HUES6 (cell line): ENCODE measurements around the gene ALG1.
A peak's percentile ranks its signal among the peaks of the same experiment; 100 is the strongest.
"Not testable (repeated sequence)": the region's sequence is repeated elsewhere in the genome, so short reads cannot be mapped to it uniquely, and the experiment has no call there.

ENCODE experiments used
- H3K27ac ChIP-seq: 2 replicates; pipeline ENCODE4 v1.7.0; 2013; ENCODE audit warnings: low read depth, mild to moderate bottlenecking, low read length, inconsistent platforms
- H3K27me3 ChIP-seq: 2 replicates; pipeline ENCODE4 v1.6.1; 2013; ENCODE audit warnings: low read length; ENCODE audit not compliant: control insufficient read depth, insufficient read depth
- H3K36me3 ChIP-seq: 2 replicates; pipeline ENCODE4 v1.6.1; 2013; ENCODE audit warnings: low read length; ENCODE audit not compliant: control insufficient read depth, insufficient read depth
- H3K4me1 ChIP-seq: 2 replicates; pipeline ENCODE4 v1.6.1; 2013; ENCODE audit warnings: low read length; ENCODE audit not compliant: control insufficient read depth, insufficient read depth
- H3K4me3 ChIP-seq: 2 replicates; pipeline ENCODE4 v1.5.1; 2013; ENCODE audit warnings: low read depth, low read length
- H3K9ac ChIP-seq: one replicate; pipeline ENCODE4 v1.6.1; 2013; ENCODE audit warnings: mild to moderate bottlenecking, low read length
- H3K9me3 ChIP-seq: 2 replicates; pipeline ENCODE4 v1.6.1; 2013; ENCODE audit warnings: low read depth, low read length; ENCODE audit not compliant: control insufficient read depth, insufficient read depth

ALG1 gene

DNA sequence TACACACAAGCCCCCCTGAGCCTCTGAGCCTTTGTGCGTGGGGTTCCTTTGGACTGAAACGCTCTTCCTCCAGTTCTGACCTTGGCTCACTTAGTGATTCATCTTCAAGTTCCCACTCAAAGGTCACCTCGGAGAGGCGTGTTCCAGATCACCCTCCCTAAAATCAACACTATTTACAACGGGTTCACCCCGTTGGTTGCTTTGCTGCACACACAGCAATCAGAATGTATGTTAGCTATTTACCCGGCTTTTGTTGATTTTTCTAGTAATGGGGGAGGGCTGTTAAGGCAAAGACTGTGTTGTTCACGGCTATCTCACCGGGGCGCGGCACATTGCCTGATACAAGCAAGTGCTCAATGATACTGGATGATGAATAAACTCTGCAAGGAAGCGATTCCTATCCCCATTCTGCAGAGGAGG lies 38.9 kb upstream of the ALG1 start:
- Histone ChIP-seq H3K9ac (peak overlapping the region; percentile 81), H3K9me3 (no peaks in the 10 kb centered on the region), H3K27me3 (peaks cover 9% of the 10 kb centered on the region), H3K4me3 (peak overlapping the region; percentile 96), H3K27ac (no peak overlapping the region), H3K4me1 (peaks cover 20% of the 10 kb centered on the region), H3K36me3 (no peaks in the 10 kb centered on the region)

DNA sequence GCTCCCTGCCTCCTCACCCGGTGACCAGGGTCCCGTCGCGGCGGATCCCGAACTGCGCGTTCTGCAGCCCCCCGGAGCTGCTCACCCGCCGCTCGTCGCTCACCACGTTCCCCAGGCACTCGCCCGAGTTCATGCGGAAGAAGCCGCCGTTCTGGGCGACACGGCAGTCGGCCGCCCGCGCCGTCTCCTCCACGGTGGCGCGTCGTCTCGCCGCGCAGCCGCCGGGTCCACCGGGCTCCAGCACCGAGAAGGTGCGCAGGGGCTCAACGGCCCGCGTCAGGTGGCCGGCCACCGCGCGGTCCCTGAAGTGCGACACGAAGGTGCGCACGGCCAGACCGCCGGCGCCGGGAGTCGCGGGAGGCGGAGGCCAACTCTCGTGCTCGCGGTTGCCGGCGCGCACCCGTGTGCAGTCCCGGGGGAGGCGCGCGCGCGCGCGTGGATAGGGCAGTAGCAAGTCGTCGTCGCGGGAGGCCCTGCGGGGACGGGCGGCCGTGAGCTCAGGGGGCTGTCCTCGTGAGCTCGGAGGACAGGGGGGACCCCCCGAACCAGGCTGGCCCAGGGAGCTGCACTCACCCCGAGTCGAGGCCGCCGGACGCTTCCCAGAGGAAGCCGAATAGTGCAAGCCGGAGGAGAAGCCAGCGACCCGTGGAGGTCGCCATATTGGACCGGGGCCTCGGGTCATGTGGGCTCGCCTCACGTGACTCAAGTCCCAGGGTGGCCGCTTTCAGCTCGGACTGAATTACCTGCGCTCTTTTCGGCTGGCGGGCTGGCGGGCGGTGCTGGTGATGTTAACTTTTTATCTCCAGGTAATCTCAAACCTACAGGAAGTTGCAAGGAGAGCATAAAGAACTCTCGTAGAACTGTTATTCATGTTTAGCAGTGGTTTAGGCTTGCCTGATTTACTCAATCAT lies 38.1 kb upstream of the ALG1 start, which contains the start of gene NAGPA:
Gene NAGPA (minus strand): TSS at position 680 of the 911 bp plus-strand sequence. CDS start 21 bp downstream, at position 659.
- Histone ChIP-seq H3K36me3 (no peaks in the 10 kb centered on the region), H3K27me3 (peaks cover 9% of the 10 kb centered on the region), H3K9me3 (no peaks in the 10 kb centered on the region), H3K9ac (peak within 1 kb of the TSS; percentile 81), H3K4me1 (peaks cover 20% of the 10 kb centered on the region), H3K27ac (no peak within 1 kb of the TSS), H3K4me3 (peak within 1 kb of the TSS; percentile 96)

DNA sequence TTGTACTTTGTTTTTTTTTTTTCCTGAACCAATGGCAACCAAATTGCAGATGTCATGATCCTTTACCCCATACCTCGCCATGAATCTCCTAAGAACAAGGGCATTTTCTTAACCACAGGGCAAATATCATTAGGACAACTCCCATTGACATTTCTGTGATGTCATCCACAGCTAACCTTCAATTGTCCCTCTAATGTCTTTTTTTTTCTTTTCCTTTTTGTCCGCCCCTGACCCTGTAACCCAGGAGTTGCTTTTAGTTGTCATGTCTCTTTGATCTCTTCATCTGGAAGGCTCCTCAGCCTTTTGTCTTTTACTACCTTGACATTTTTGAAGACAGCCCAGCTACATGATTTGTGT lies 37.5 kb upstream of the ALG1 start:
- Histone ChIP-seq H3K27ac (no peak overlapping the region), H3K36me3 (no peaks in the 10 kb centered on the region), H3K4me1 (peaks cover 20% of the 10 kb centered on the region), H3K4me3 (peak overlapping the region; percentile 96), H3K9ac (peak overlapping the region; percentile 27), H3K9me3 (no peaks in the 10 kb centered on the region), H3K27me3 (peaks cover 9% of the 10 kb centered on the region)

DNA sequence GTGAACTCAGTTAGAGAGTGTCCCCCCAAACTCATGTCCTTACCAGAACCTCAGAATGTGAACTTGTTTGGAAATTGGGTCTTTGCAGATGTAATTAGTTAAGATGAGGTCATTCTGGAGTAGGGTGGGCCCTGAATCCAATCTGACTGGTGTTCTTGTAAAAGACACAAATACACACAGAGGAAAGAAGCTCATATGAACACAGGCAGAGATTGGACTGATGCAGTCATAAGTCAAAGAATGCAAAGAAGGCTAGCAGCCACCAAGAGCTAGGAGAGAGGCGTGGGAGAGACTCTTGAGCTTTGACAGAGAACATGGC lies 35.8 kb upstream of the ALG1 start:
- no peak overlapping the region for H3K27ac ChIP-seq
- H3K4me3 ChIP-seq: no peak overlapping the region
- H3K27me3 ChIP-seq: peaks cover 9% of the 10 kb centered on the region
- no peaks in the 10 kb centered on the region for H3K9me3 ChIP-seq
- H3K9ac ChIP-seq: no peak overlapping the region
- H3K36me3 ChIP-seq: no peaks in the 10 kb centered on the region
- H3K4me1 ChIP-seq: peaks cover 20% of the 10 kb centered on the region

DNA sequence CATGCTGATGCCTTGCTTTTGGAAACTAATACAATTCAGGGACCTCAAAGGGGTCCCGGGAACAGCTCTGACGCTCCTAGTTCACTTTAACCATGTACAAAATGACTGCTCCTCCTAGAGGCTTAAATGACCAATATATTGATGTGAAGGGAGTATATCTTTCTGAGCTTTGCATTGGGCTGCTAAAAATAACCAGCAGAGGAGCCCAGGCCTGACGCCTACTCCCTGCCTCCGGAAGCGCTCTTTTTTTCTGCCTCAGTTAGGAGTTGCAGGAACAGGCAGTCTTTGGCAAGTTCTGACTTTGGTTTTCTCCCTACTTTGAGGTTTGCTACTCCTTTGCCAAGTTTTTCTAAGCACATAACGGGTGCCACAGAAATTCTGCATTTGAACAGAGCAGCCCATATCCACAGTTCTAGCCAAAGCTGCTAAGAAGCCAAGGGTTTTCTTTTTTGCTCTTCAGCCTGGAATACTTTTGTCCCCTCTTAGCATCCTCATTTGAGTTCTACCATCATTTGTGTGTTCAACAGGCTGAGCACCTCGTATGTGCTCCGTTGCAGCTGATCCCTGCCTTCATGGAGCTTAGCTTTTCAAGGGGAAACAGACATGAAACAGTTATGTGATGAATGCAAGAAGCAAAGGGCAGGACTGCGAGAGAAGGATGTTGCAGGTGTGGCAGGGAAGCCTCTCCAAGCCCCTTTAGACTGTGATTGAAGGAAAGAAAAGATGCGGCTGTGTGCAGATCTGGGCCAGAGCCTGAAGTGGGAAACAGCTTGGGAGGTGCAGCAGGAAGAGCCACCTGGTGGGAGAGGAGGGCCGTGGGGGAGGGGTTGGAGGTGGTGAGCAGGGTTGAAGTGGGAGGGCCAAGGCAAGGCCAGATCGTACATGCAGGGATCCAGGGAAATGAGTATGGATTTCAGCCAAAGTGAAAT lies 35.2 kb upstream of the ALG1 start:
- H3K9me3 ChIP-seq: no peaks in the 10 kb centered on the region
- peaks cover 20% of the 10 kb centered on the region for H3K4me1 ChIP-seq
- H3K27ac ChIP-seq: no peak overlapping the region; the same call in 1 of the 2 replicates
- H3K9ac ChIP-seq: no peak overlapping the region
- H3K27me3 ChIP-seq: peaks cover 9% of the 10 kb centered on the region
- H3K36me3 ChIP-seq: no peaks in the 10 kb centered on the region
- peak overlapping the region; percentile 26; the same call in 1 of the 2 replicates for H3K4me3 ChIP-seq

DNA sequence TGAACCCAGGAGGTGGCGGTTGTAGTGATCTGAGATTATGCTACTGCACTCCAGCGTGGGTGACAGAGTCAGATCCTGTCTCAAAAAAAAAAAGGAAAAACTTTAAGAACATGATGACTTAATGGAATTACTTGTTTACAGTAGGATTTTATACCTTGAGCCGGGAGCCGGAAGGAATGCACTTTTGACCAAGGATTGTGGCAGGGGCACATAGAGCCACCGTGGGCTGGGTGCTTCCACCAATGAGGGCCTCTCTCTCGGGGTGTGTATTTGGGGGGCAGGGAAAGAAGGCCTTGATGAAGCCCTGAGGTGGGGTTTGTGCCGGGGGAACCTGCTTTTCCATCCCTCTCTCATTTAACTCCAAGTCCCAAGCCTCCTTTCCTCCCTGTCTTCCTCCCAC lies 31.2 kb upstream of the ALG1 start:
- Histone ChIP-seq H3K9ac (no peak overlapping the region), H3K27ac (no peak overlapping the region), H3K4me3 (no peak overlapping the region), H3K4me1 (peaks cover 16% of the 10 kb centered on the region), H3K9me3 (no peaks in the 10 kb centered on the region), H3K36me3 (no peaks in the 10 kb centered on the region), H3K27me3 (no peaks in the 10 kb centered on the region)

DNA sequence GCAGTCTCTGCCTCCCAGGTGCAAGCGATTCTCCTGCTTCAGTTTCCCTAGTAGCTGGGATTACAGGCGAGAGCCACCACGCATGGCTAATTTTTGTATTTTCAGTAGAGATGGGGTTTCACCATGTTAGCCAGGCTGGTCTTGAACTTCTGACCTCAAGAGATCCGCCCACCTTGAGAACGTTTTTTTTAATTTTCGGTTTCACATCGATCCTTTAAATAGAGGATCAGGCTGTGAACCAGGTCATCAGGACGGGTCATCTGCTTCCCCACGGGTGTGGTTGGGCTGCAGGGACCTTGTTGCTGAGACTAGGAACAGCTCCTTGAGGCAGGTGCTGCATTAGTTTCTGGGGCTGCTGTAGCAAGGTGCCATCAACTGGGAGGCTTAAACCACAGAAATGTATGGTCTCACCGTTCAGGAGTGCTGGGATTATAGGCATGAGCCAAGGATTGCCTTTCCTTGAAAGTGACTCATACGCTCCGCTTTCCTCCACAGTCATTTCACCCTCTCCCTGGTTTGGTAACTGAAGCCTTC lies 30.0 kb upstream of the ALG1 start:
- no peaks in the 10 kb centered on the region for H3K9me3 ChIP-seq

DNA sequence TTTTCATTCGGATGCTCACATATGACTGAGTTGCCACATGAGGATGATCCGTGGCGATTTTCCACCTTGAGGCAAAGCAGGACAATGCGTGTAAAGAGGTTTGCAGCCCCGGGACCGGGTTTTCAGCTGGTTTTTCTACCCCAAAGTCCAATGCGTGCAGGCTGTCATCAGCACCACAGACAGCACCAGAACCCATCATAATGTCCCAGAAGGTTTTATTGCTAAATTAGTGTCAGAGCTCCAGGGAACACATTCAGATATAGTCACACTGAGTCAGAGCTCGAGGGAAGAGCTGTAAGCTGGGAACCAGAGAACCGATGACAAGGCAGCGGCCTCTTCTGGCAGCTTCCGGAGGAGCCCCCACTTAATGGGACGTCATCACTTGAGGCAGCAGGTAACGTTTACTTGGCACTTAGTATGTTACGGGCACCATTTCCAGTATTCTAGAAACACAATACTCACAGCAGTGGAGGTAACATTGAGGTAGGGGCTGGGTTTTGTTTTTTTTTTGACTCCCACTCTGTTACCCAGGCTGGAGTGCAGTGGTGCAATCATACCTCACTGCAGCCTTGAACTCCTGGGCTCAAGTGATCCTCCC lies 29.0 kb upstream of the ALG1 start:
- no peak overlapping the region for H3K27ac ChIP-seq
- no peaks in the 10 kb centered on the region for H3K4me1 ChIP-seq
- H3K9ac ChIP-seq: no peak overlapping the region
- H3K27me3 ChIP-seq: no peaks in the 10 kb centered on the region
- no peak overlapping the region for H3K4me3 ChIP-seq
- H3K36me3 ChIP-seq: no peaks in the 10 kb centered on the region
- H3K9me3 ChIP-seq: no peaks in the 10 kb centered on the region

More for the DNA sequence above, 30.0 kb upstream of the ALG1 start:
- no peak overlapping the region for H3K4me3 ChIP-seq
- peaks cover 6% of the 10 kb centered on the region for H3K4me1 ChIP-seq
- no peaks in the 10 kb centered on the region for H3K27me3 ChIP-seq
- H3K9ac ChIP-seq: no peak overlapping the region
- no peaks in the 10 kb centered on the region for H3K36me3 ChIP-seq
- H3K27ac ChIP-seq: no peak overlapping the region

DNA sequence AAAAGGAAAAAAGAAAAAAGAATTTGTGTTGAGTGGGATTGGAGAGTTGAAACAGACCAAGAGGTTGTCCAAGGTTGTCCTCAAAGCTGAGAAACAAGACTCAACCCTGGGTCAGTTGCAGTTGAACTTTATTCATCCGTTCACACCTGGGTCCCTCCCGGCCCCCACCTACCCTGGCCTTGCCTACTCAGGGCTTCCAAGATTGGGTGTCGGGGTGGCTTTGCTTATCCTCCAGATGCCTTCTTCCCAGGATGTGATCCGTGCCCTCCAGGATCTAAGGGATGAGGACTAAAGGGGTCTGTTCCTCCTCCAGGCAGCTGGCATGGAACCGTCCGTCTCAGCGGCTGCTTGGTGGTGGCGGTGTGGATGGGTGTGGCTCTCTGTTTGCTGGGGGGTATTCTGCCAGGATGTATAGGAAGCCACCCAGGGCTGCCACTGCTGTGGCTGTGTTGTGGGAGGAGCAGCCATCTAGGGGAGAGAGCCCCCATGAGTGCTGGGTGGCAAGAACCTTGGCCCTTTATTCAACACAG lies 27.6 kb upstream of the ALG1 start:
- Histone ChIP-seq H3K9ac (no peak overlapping the region), H3K27ac (no peak overlapping the region), H3K27me3 (no peaks in the 10 kb centered on the region), H3K9me3 (no peaks in the 10 kb centered on the region), H3K4me3 (no peak overlapping the region), H3K36me3 (no peaks in the 10 kb centered on the region), H3K4me1 (no peaks in the 10 kb centered on the region)

DNA sequence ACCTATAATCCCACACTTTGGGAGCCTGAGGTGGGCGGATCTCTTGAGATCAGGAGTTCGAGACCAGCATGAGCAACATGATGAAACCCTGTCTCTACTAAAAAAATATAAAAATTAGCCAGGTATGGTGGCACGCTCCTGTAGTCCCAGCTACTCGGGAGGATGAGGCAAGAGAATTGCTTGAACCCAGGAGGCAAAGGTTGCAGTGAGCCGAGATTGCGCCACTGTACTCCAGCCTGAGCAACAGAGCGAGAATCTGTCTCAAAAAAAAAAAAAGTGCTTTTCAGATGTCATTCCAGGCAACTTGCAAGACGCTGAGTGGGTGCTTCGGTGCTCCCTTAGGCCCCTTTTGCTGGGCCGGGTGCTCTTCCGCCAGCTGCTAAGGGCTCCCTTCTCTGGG lies 27.1 kb upstream of the ALG1 start:
- not testable (repeated sequence) for H3K4me1 ChIP-seq, H3K4me3 ChIP-seq, H3K27me3 ChIP-seq, H3K9me3 ChIP-seq, H3K36me3 ChIP-seq, H3K27ac ChIP-seq, H3K9ac ChIP-seq
